Panc1 (cell line): ENCODE measurements around the gene NOX1.

Source experiments
- CTCF ChIP-seq: fragments of 450-650 bp; IDR thresholded peaks from 2 replicates; pipeline ENCODE4 v1.5.1; 2017; ENCODE audit warnings: mild to moderate bottlenecking
- SIN3A ChIP-seq: IDR thresholded peaks from 2 replicates; pipeline ENCODE4 v1.6.1; 2012; ENCODE audit warnings: low read depth, mild to moderate bottlenecking, low read length, moderate library complexity, borderline replicate concordance; ENCODE audit not compliant: insufficient read depth

GRCh38 chrX:100830143-100830542 lies 44.0 kb downstream of the NOX1 start:
- no peak for TF ChIP-seq CTCF
- no peak for TF ChIP-seq SIN3A
